ENCODE measurements around the gene TFAM.
A peak's percentile ranks its signal among the peaks of the same experiment; 100 is the strongest.

Gene TFAM

GRCh38 chr10:58433571-58433970 lies 48.4 kb downstream of the TFAM start:
- no peak for DNase-seq (ENCODE audit: low read depth)

GRCh38 chr10:58435297-58435985 lies 50.2 kb downstream of the TFAM start:
- DNase-seq (ENCODE audit: low read depth) = peak; percentile 96

DNA sequence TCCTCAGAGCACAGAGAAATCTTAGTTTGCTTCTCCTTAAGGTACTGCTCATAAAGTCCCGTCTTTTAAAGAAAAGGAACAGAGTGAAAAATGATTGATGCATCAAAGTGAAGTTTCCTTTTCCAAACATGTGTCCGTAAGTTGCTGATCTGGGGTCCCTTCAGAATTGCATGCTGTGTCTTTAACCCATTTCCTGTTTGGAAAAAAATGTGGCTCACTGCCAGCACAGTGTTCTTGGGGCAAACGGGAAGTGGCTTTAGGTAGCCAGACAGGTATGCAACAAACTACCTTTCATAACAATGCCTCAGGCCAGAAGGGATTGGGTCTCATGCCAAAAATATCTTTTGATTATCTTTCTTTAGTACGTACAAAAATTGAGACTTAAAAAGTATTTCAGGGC lies 50.9 kb downstream of the TFAM start:
- DNase-seq (ENCODE audit: low read depth) = no peak

DNA sequence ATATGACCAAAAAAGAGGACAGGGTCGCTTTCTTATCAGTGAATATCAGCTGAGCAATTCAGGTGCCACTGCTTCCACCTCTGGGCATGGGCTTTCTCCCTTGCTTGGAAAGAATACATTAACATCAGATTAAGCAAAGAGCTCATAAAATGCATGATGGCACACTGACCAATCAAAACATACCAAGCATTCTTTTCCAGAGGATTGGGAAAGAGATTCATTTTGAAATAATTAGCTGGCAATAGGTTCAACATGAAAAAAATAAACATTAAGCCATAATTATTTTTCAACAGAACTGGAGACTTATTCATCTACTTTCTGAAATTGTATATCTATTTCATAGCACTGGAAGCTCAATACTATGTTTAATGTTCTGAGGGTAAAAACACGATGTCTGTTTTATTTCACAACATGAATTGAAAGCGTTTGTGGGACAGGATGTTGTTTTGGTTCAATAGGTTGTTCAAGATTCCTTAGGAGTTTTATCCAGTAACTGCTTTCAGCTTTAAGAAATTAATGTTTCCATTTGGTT lies 53.2 kb downstream of the TFAM start:
- DNase-seq (ENCODE audit: low read depth) = peak; percentile 28

DNA sequence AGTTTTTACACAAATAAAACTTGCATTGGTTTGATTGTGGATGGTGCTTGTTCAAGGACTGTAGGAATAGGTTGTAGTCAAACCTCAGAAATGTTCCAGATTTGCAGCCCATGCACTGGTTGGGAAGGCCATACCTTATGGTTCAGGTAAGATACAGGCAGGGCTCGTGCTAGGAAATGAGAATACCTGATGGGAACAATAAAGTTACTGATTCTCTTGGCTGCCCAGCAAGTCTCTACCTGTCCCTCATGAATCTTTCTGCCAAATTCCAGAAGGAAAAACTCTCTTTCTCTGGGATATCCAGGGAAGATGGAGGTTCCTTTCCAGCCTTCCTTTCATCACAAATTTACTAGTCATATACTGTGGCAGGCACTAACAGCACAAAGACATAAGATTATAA lies 53.8 kb downstream of the TFAM start:
- DNase-seq (ENCODE audit: low read depth) = no peak

DNA sequence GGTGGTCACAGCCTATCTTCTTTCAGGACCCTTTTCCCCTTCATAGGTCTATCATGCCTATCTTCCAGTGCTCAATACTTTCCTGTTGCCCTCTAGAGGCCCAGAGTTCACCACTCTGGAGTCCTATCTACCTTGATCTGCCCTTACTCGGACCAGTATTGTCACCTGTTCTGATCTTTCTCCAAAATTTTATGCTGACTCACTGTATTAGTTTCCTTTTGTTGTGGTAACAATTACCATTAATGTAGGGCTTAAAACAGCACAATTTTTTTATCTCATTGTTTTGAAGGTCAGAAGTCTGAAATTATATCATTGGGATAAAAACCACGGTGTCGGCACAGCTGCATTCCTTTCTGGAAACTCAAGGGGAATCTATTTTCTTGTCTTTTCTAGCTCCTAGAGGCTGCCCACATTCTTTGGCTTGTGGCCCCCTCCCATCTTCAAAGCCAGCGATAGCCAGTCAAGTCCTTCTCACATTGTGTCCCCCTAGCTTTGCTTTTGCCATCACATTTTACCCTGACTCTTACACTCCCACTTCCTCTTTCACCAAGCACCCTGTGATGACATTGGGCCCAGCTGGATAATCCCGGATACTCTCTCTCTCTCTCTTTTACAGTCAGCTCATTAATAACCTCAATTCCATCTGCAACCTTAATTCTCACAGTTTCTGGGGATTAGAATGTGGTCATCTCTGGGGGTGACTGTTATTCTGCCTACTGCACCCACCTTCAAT lies 54.6 kb downstream of the TFAM start:
- no peak for DNase-seq (ENCODE audit: low read depth)

- no peak for DNase-seq (ENCODE audit: low read depth)
These were observed 55.3 kb downstream of the TFAM start for GRCh38 chr10:58440484-58440883.

GRCh38 chr10:58444321-58444720 lies 59.1 kb downstream of the TFAM start:
- DNase-seq (ENCODE audit: low read depth) = no peak

GRCh38 chr10:58444876-58445275 lies 59.7 kb downstream of the TFAM start:
- no peak for DNase-seq (ENCODE audit: low read depth)

DNA sequence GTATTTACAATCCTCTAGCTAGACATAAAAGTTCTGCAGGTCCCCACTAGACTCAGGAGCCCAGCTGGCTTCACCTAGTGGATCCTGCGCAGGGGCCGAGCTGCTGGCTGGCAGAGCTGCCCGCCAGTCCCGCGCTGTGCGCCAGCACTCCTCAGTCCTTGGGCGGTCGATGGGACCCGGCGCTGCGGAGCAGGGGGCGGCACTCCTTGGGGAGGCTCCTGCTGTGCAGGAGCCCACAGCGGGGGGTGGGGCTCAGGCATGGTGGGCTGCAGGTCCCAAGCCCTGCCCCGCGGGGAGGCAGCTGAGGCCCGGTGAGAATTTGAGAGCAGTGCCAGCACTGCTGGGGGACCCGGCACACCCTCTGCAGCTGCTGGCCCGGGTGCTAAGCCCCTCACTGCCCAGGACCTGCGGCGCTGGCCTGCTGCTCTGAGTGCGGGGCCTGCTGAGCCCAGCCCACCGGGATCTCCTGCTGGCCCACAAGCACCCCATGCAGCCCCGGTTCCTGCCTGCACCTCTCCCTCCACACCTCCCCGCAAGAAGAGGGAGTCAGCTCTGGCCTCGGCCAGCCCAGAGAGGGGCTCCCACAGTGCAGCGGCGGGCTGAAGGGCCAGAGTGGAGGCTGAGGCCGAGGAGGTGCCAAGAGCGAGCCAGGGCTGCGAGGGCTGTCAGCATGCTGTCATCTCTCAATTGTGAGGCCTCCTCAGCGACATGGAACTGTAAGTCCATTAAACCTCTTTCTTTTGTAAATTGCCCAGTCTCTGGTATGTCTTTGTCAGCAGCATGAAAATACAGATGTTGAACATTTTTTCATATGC lies 63.1 kb downstream of the TFAM start:
- no peak for DNase-seq (ENCODE audit: low read depth)

Measured in non-pigmented ciliary epithelial cell (primary cell).